ENCODE results near the gene CENPX.

CENPX gene

GRCh38 chr17:82008941-82009405 lies 13.7 kb downstream of the CENPX start:
- no peak overlapping the region for H2AK5ac ChIP-seq (ENCODE audit: low read depth, low read length)
- H2BK120ac ChIP-seq (ENCODE audit: low read depth, low read length): no peak overlapping the region
- no peak overlapping the region for H3K14ac ChIP-seq (ENCODE audit: low read length)
- peaks cover 0 to 13% of the 10 kb centered on the region in 2 donors for H3K4me1 ChIP-seq (ENCODE audit: control insufficient read depth in 2 of 2, insufficient read depth in 1 of 2, low read depth in 1 of 2, low read length in 2 of 2)
- H3K79me1 ChIP-seq (ENCODE audit: low read depth, low read length): peaks cover 4% of the 10 kb centered on the region
- H3K36me3 ChIP-seq (replicated peaks in 1 of 2; ENCODE audit: control insufficient read depth in 2 of 2, insufficient read depth in 2 of 2, low read length in 2 of 2): peaks cover 0 to 4% of the 10 kb centered on the region in 2 donors
- H3K23ac ChIP-seq (ENCODE audit: low read depth, low read length, poor library complexity): peak overlapping the region; percentile 65
- H2BK12ac ChIP-seq (ENCODE audit: low read length): no peak overlapping the region
- H3K27ac ChIP-seq (replicated peaks; ENCODE audit: low read length): no peak overlapping the region
- H3K4ac ChIP-seq (ENCODE audit: low read length): no peak overlapping the region
- no peak overlapping the region for H4K91ac ChIP-seq (ENCODE audit: low read depth, low read length, poor library complexity)
- no peaks in the 10 kb centered on the region for H3K27me3 ChIP-seq (ENCODE audit: control insufficient read depth in 3 of 3, insufficient read depth in 3 of 3, low read depth in 1 of 3, low read length in 3 of 3)
- H4K8ac ChIP-seq (ENCODE audit: low read depth, low read length): no peak overlapping the region
- H3K18ac ChIP-seq (ENCODE audit: low read length): no peak overlapping the region
- H2AFZ ChIP-seq (ENCODE audit: low read length): no peak overlapping the region
- H3K9ac ChIP-seq (ENCODE audit: low read depth, low read length, poor library complexity): peak overlapping the region; percentile 21
- WGBS, 2 donors (ENCODE audit: extremely low coverage in 2 of 2, insufficient read length in 2 of 2, insufficient replicate concordance in 1 of 2): no CpG with 5 or more reads among the region's 28 CpGs
- H3K9me3 ChIP-seq (replicated peaks in 1 of 2; ENCODE audit: control insufficient read depth in 2 of 2, insufficient read depth in 1 of 2, low read depth in 1 of 2, low read length in 2 of 2): no peaks in the 10 kb centered on the region
- no peak overlapping the region for H3K4me2 ChIP-seq (ENCODE audit: insufficient read depth, low read length, poor library complexity, severe bottlenecking)
- DNase-seq (ENCODE audit: low spot score): no peak
- no peak overlapping the region for H2BK15ac ChIP-seq (ENCODE audit: low read length)
- no peak overlapping the region for H3K4me3 ChIP-seq (ENCODE audit: low read length in 2 of 2)
- peak overlapping the region; percentile 39 for H2BK5ac ChIP-seq (ENCODE audit: low read length)

GRCh38 chr17:82008258-82008940 lies 14.3 kb downstream of the CENPX start:
- no peak overlapping the region for H2BK15ac ChIP-seq (ENCODE audit: low read length)
- no peak overlapping the region for H2BK120ac ChIP-seq (ENCODE audit: low read depth, low read length)
- no peak overlapping the region for H3K4me3 ChIP-seq (ENCODE audit: low read length in 2 of 2)
- H3K27me3 ChIP-seq (ENCODE audit: control insufficient read depth in 3 of 3, insufficient read depth in 3 of 3, low read depth in 1 of 3, low read length in 3 of 3): no peaks in the 10 kb centered on the region
- H2BK12ac ChIP-seq (ENCODE audit: low read length): no peak overlapping the region
- no peak overlapping the region for H2AFZ ChIP-seq (ENCODE audit: low read length)
- H3K79me1 ChIP-seq (ENCODE audit: low read depth, low read length): peaks cover 7% of the 10 kb centered on the region
- H3K4ac ChIP-seq (ENCODE audit: low read length): peak overlapping the region; percentile 66
- H3K4me1 ChIP-seq (ENCODE audit: control insufficient read depth in 2 of 2, insufficient read depth in 1 of 2, low read depth in 1 of 2, low read length in 2 of 2): peaks cover 2 to 19% of the 10 kb centered on the region in 2 donors
- peaks cover 0 to 4% of the 10 kb centered on the region in 2 donors for H3K36me3 ChIP-seq (replicated peaks in 1 of 2; ENCODE audit: control insufficient read depth in 2 of 2, insufficient read depth in 2 of 2, low read length in 2 of 2)
- no peak overlapping the region for H3K27ac ChIP-seq (replicated peaks; ENCODE audit: low read length)
- no peaks in the 10 kb centered on the region for H3K9me3 ChIP-seq (replicated peaks in 1 of 2; ENCODE audit: control insufficient read depth in 2 of 2, insufficient read depth in 1 of 2, low read depth in 1 of 2, low read length in 2 of 2)
- no CpG with 5 or more reads among the region's 26 CpGs for WGBS, 2 donors (ENCODE audit: extremely low coverage in 2 of 2, insufficient read length in 2 of 2, insufficient replicate concordance in 1 of 2)
- H2BK5ac ChIP-seq (ENCODE audit: low read length): peak overlapping the region; percentile 39
- peak overlapping the region; percentile 46 for H2AK5ac ChIP-seq (ENCODE audit: low read depth, low read length)
- H3K18ac ChIP-seq (ENCODE audit: low read length): no peak overlapping the region
- H3K9ac ChIP-seq (ENCODE audit: low read depth, low read length, poor library complexity): peak overlapping the region; percentile 81
- H3K4me2 ChIP-seq (ENCODE audit: insufficient read depth, low read length, poor library complexity, severe bottlenecking): no peak overlapping the region
- no peak overlapping the region for H3K14ac ChIP-seq (ENCODE audit: low read length)
- H3K23ac ChIP-seq (ENCODE audit: low read depth, low read length, poor library complexity): peak overlapping the region; percentile 73
- no peak overlapping the region for H4K91ac ChIP-seq (ENCODE audit: low read depth, low read length, poor library complexity)
- no peak for DNase-seq (ENCODE audit: low spot score)
- no peak overlapping the region for H4K8ac ChIP-seq (ENCODE audit: low read depth, low read length)

DNA sequence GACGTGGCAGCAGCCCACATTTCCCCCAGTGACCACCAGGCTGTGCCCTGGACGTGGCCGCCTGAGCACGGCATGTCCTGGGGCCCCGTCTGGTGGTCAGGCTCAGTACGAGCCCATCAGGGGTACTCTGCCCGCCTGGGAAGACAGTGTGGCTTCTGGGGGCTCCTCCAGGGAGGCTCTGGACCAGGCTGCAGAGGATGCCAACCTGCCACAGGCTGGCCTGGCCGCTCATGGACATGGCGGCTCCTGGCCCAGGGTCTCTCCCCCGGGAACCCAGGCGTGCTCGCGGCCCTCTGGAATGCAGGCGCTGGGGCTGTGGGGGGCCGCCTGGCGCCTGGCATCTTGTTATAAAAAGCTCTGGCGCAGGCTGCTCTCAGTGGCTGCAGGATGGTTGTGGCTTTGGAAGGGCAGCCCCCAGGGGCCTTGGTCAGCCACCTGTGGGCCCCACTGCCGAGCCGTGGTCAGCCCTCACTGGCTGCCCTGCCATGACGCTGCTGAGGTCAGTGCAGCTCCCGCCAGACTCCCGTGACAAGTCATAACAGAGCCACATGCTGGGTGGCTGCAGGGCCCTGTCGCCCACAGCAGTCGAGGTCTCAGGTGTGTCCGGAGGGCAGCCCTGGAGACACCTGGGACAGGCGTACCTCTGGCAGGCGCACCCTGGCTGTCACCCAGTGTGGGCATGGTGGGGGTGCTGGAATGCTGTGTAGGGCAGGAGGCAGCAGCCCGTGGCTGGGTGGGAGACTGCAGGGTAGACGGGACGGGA lies 15.0 kb downstream of the CENPX start:
- Histone ChIP-seq H2BK5ac (ENCODE audit: low read length) (no peak overlapping the region), H3K27me3 (ENCODE audit: control insufficient read depth in 3 of 3, insufficient read depth in 3 of 3, low read depth in 1 of 3, low read length in 3 of 3) (no peaks in the 10 kb centered on the region), H3K14ac (ENCODE audit: low read length) (peak overlapping the region; percentile 38), H3K36me3 (replicated peaks in 1 of 2; ENCODE audit: control insufficient read depth in 2 of 2, insufficient read depth in 2 of 2, low read length in 2 of 2) (peaks cover 0 to 4% of the 10 kb centered on the region in 2 donors), H4K91ac (ENCODE audit: low read depth, low read length, poor library complexity) (no peak overlapping the region), H3K27ac (replicated peaks; ENCODE audit: low read length) (no peak overlapping the region), H3K9me3 (replicated peaks in 1 of 2; ENCODE audit: control insufficient read depth in 2 of 2, insufficient read depth in 1 of 2, low read depth in 1 of 2, low read length in 2 of 2) (no peaks in the 10 kb centered on the region), H2AK5ac (ENCODE audit: low read depth, low read length) (no peak overlapping the region), H2AFZ (ENCODE audit: low read length) (no peak overlapping the region), H3K4me3 (ENCODE audit: low read length in 2 of 2) (no peak overlapping the region), H2BK15ac (ENCODE audit: low read length) (no peak overlapping the region), H2BK120ac (ENCODE audit: low read depth, low read length) (no peak overlapping the region), H4K8ac (ENCODE audit: low read depth, low read length) (no peak overlapping the region), H3K9ac (ENCODE audit: low read depth, low read length, poor library complexity) (peak overlapping the region; percentile 81), H3K4me2 (ENCODE audit: insufficient read depth, low read length, poor library complexity, severe bottlenecking) (no peak overlapping the region), H3K18ac (ENCODE audit: low read length) (peak overlapping the region; percentile 57), H3K23ac (ENCODE audit: low read depth, low read length, poor library complexity) (peak overlapping the region; percentile 73), H3K4ac (ENCODE audit: low read length) (no peak overlapping the region), H3K79me1 (ENCODE audit: low read depth, low read length) (peaks cover 7% of the 10 kb centered on the region), H3K4me1 (ENCODE audit: control insufficient read depth in 2 of 2, insufficient read depth in 1 of 2, low read depth in 1 of 2, low read length in 2 of 2) (peaks cover 3 to 17% of the 10 kb centered on the region in 2 donors), H2BK12ac (ENCODE audit: low read length) (peak overlapping the region; percentile 41)
- DNase-seq (ENCODE audit: low spot score): no peak
- no CpG with 5 or more reads among the region's 30 CpGs for WGBS, 2 donors (ENCODE audit: extremely low coverage in 2 of 2, insufficient read length in 2 of 2, insufficient replicate concordance in 1 of 2)

GRCh38 chr17:82007228-82007494 lies 15.5 kb downstream of the CENPX start:
- no peak overlapping the region for H2BK120ac ChIP-seq (ENCODE audit: low read depth, low read length)
- no peak overlapping the region for H4K91ac ChIP-seq (ENCODE audit: low read depth, low read length, poor library complexity)
- no peak overlapping the region for H3K4ac ChIP-seq (ENCODE audit: low read length)
- no peaks in the 10 kb centered on the region for H3K9me3 ChIP-seq (replicated peaks in 1 of 2; ENCODE audit: control insufficient read depth in 2 of 2, insufficient read depth in 1 of 2, low read depth in 1 of 2, low read length in 2 of 2)
- peak overlapping the region; percentile 39 for H2BK5ac ChIP-seq (ENCODE audit: low read length)
- no peak overlapping the region for H3K4me3 ChIP-seq (ENCODE audit: low read length in 2 of 2)
- H3K9ac ChIP-seq (ENCODE audit: low read depth, low read length, poor library complexity): no peak overlapping the region
- H3K4me2 ChIP-seq (ENCODE audit: insufficient read depth, low read length, poor library complexity, severe bottlenecking): no peak overlapping the region
- WGBS, 2 donors (ENCODE audit: extremely low coverage in 2 of 2, insufficient read length in 2 of 2, insufficient replicate concordance in 1 of 2): no CpG with 5 or more reads among the region's 6 CpGs
- no peak overlapping the region for H3K27ac ChIP-seq (replicated peaks; ENCODE audit: low read length)
- no peak overlapping the region for H2BK15ac ChIP-seq (ENCODE audit: low read length)
- H3K14ac ChIP-seq (ENCODE audit: low read length): no peak overlapping the region
- H2BK12ac ChIP-seq (ENCODE audit: low read length): no peak overlapping the region
- no peak overlapping the region for H2AFZ ChIP-seq (ENCODE audit: low read length)
- H3K23ac ChIP-seq (ENCODE audit: low read depth, low read length, poor library complexity): no peak overlapping the region
- peak overlapping the region; percentile 38 for H3K18ac ChIP-seq (ENCODE audit: low read length)
- H3K79me1 ChIP-seq (ENCODE audit: low read depth, low read length): peaks cover 7% of the 10 kb centered on the region
- H3K4me1 ChIP-seq (ENCODE audit: control insufficient read depth in 2 of 2, insufficient read depth in 1 of 2, low read depth in 1 of 2, low read length in 2 of 2): peaks cover 3 to 14% of the 10 kb centered on the region in 2 donors
- H3K27me3 ChIP-seq (ENCODE audit: control insufficient read depth in 3 of 3, insufficient read depth in 3 of 3, low read depth in 1 of 3, low read length in 3 of 3): no peaks in the 10 kb centered on the region
- no peak overlapping the region for H4K8ac ChIP-seq (ENCODE audit: low read depth, low read length)
- no peak overlapping the region for H2AK5ac ChIP-seq (ENCODE audit: low read depth, low read length)
- DNase-seq (ENCODE audit: low spot score): no peak
- H3K36me3 ChIP-seq (replicated peaks in 1 of 2; ENCODE audit: control insufficient read depth in 2 of 2, insufficient read depth in 2 of 2, low read length in 2 of 2): peaks cover 0 to 4% of the 10 kb centered on the region in 2 donors
